Jurkat, Clone E6-1 (cell line): ENCODE results near the gene DNAJB11.

Experiments
- DNase-seq: peaks from one replicate; pipeline ENCODE4 v3.0.0-alpha.2; 2011; ENCODE audit warnings: low read depth, low spot score
- H3K4me3 ChIP-seq: 2 replicates; pipeline ENCODE4 v1.5.1; 2011; ENCODE audit warnings: mild to moderate bottlenecking, low read length, control low read depth, moderate library complexity

DNAJB11 gene

GRCh38 chr3:186590580-186591295 lies 20.2 kb downstream of the DNAJB11 start:
- no peak overlapping the region for H3K4me3 ChIP-seq
- no peak for DNase-seq

GRCh38 chr3:186592682-186593081 lies 22.2 kb downstream of the DNAJB11 start:
- no peak overlapping the region for H3K4me3 ChIP-seq

GRCh38 chr3:186593862-186594261 lies 23.3 kb downstream of the DNAJB11 start:
- H3K4me3 ChIP-seq, result no peak overlapping the region
- no peak for DNase-seq

More at GRCh38 chr3:186592682-186593081, 22.2 kb downstream of the DNAJB11 start:
- no peak for DNase-seq

DNA sequence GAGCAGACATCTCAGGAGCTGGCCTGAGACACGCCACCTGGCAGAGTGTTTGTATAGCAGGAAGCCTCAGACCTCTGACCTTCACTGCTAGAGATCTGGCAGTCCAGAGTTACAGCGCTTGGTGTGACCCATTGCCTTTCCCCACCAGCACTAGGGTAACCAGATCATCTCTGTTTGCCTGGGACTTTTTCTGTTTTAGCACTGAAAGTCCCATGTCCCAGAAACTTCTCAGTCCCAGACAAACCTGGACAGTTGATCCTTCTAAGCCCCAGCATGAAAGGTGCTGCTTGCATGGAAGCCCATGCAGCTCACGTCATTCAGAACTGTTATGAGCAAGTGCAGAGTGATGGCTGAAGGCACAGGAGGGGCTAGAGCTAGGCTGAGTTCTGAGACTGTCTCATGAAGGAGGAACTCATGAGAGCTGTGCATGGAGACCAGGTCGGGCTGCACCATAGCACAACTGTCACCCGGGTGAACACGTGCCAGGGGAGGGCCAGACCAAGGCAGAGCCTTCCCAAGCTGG lies 24.1 kb downstream of the DNAJB11 start:
- H3K4me3 ChIP-seq, result no peak overlapping the region
- no peak for DNase-seq

GRCh38 chr3:186596568-186597287 lies 26.2 kb downstream of the DNAJB11 start:
- H3K4me3 ChIP-seq, result no peak overlapping the region
- no peak for DNase-seq

- DNase-seq, result no peak
- no peak overlapping the region for H3K4me3 ChIP-seq
Measured at GRCh38 chr3:186598108-186598784, 27.7 kb downstream of the DNAJB11 start.

- no peak overlapping the region for H3K4me3 ChIP-seq
- no peak for DNase-seq
Measured at GRCh38 chr3:186598794-186599141, 28.2 kb downstream of the DNAJB11 start.

- no peak for DNase-seq
- no peak overlapping the region for H3K4me3 ChIP-seq
Measured at GRCh38 chr3:186599142-186599784, 28.7 kb downstream of the DNAJB11 start.

DNA sequence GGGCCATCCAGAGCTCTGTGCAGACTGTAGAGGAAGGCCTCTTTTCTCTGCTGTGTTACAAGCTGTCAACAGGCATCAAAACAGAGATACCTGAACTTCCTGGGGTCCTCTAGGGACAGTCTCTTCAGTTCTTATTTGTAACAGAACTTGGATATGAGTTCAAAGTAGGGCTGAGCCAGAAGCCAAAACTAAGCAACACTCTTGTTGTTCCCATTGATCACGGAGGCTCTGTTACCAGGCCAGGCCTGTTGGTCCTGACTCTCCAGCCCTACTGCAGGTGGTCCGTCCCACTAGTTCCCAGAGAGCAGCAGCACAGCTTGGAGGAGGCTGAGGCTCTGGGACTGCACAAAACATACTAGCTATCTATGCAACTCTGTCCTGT lies 29.3 kb downstream of the DNAJB11 start:
- no peak for DNase-seq
- no peak overlapping the region for H3K4me3 ChIP-seq

DNA sequence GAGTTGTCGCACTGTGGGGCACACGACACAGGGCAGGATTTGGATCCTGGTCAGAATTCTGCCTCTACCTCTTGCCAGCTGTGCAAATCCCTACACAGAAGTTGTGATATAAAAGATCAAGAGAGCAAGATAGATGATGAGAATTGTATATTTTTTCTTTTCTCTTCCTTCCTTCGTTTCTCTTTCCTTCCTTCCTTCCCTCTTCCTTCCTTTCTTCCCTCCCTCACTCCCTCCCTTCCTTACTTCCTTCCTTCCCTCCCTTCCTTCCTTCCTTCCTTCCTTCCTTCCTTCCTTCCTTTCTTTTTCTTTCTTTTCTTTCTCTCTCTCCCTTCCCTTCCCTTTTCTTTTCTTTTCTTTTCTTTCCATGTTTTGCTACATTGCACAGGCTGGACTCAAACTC lies 30.4 kb downstream of the DNAJB11 start:
- no peak overlapping the region for H3K4me3 ChIP-seq
- DNase-seq, result no peak

DNA sequence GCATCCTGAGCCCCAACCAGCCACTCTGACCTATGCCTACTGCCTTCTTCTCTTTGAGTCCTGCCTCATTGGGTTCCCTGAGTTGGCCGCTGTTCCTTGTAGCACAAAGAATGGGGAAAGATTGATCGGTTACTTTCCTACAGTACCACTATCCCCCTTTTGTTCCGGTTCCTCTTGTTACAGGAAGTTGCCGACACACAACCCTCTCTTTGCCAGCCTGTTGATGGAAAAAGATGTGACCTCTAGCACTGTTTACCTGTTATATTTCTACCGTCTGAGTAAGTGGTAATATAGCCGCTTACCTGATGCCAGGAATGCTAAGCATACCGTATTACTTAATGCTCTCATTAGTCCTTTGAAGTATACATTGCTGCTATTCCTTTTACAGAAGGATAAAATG lies 32.6 kb downstream of the DNAJB11 start:
- no peak for DNase-seq

DNA sequence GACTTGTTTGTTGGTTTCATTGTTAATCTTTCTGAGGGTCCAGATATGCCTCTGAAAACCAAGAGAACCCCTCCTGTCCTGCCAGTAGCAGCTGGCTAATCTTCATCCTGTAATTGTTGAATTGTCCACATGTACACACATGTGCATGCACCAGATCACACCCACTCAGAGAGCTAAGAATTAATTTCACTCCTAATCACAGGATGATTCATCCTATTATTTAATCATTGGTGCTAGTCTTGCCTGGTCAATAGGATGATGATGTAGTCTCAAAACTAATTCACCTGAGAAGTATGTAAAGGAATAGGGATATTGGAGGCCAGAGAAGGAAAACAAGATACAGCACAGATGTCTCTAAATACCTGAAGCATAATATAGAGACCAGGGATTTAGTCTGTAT lies 34.6 kb downstream of the DNAJB11 start:
- DNase-seq, result no peak
- H3K4me3 ChIP-seq, result no peak overlapping the region

More for the DNA sequence above, 32.6 kb downstream of the DNAJB11 start:
- no peak overlapping the region for H3K4me3 ChIP-seq

- DNase-seq, result no peak
- no peak overlapping the region for H3K4me3 ChIP-seq
Measured at GRCh38 chr3:186605561-186606545, 35.3 kb downstream of the DNAJB11 start.

GRCh38 chr3:186608624-186609215 lies 38.2 kb downstream of the DNAJB11 start:
- H3K4me3 ChIP-seq, result no peak overlapping the region
- no peak for DNase-seq

DNA sequence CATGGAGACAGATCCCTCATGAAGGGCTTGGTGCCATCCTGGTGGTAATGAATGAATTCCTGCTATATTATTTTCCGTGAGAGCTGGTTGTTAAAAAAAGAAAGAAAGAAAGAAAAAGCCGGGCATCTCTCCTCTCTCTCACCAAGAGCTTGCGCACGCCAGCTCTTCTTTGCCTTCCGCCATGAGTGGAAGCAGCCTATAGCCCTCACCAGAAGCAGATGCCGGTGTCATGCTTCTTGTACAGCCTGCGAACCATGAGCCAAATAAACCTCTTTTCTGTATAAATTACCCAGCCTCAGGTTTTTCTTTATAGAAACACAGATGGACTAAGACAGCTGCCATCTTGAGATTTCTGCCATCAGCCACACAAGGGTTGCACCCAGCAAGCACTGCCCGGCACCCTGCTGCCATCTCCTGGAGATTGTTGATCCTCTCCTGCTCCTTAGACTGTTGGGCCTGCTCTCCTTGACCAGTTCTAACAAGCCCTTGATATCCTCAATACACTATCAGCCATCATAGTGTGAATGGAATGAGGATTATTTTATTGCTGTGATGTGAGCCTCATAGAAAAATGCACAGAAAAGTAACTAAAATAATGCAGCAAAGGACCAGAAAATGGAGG lies 38.8 kb downstream of the DNAJB11 start:
- no peak for DNase-seq
- no peak overlapping the region for H3K4me3 ChIP-seq

DNA sequence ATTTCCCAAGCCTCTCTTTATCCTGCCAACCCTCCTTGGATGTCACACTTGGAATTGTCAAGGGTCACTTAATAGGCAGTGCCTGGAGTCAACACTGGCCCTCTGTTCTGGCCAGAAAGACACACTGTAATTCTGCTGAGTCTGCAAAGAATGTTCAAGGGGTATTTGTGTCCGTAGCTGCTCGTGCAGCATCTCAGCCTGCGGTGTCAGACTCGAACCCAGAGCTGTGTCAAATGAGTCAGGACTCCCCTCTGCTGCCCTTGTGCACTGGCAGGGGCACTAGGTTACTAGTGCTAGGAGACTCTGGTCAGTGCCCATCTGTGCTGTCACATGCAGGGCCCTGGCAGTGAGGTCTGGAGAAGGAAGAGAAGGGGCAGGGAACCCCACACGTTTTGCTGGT lies 41.5 kb downstream of the DNAJB11 start:
- no peak for DNase-seq
- H3K4me3 ChIP-seq, result no peak overlapping the region

DNA sequence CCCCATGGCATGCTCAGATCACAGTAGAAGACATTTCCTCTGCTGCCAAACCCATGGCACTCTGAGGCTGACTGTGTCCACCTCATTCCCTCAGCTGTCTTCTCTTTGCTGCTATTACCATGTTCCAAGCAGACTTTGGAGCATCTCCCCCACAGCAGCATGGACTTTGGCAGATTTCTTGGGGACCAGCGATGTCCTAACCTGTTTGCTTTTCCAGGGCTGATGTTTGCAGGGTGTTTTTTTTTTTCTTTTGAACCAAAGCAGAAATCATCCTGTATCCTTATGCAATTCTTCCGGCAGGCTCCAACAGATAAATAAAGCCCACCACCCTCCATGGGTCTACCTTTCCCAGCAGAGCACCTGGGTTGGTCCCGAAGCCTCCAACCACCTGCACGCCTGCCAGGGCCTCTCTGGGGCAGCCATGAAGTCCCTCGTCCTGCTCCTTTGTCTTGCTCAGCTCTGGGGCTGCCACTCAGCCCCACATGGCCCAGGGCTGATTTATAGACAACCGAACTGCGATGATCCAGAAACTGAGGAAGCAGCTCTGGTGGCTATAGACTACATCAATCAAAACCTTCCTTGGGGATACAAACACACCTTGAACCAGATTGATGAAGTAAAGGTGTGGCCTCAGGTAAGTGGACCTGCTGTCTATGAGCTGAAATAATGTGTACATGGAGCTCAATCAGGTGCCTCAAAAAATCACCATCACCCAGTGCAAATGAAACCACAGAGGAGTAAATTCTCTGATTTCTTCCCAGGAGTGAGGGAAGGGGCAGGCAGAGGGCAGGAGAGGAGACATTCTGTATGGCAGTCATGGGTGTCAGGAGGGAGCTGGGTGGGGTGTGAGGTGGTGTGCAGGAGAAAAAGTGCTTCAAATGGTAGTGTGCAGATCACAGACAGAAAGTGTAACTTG lies 42.5 kb downstream of the DNAJB11 start, which contains the start of gene AHSG:
Gene AHSG, plus strand, starts transcription at position 340 of the 916 bp plus-strand sequence. Its CDS starts 82 bp downstream, at position 422.
- DNase-seq, result no peak
- H3K4me3 ChIP-seq, result no peak within 1 kb of the TSS
